Measurements from ENCODE around the gene CALD1. TPM values are rescaled to one million over a fixed set of nuclear protein-coding genes. Genes with fewer than 3 reads are reported as not detected.

The CALD1 gene
- total RNA-seq, 1 donor from 2014 or later = 127 TPM

DNA sequence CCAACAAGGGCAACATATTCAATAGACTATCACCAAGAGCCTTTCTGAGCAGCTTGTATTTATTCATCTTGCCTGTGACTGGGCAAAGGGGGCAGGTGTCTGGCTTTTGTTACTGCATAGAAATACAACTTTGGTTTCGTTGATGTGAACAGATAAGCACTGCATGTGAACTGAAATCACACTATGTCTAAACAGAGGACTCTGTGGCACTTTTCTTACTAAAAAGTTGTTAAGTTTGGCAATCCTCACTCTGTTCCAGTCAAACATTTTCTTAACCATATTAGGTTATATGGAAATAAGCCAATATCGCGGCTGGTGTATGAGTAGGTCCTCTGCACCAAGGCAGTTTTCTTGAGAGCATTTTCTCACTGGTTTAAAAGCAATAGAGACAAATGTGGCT is 48.5 kb downstream of the CALD1 start:
- peak; percentile 25 for DNase-seq

DNA sequence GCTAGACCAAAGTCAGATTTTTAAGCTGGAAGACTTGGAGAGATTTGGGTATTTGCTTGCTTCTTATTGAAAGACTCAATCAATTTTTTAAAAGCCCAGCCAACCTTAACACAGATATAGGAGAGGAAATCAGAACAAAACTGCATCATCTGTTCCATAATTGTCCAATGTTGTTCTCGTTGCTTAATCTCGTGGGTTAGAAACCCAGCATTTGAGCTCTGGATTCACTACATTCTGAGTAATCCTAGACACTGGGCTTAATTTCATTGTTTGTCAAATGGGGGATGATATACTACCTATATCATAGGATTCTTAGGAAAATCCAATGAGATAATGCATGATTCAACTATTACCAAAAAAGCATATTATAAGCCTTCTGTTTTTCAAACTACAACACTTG is 48.9 kb downstream of the CALD1 start:
- no peak for DNase-seq

DNA sequence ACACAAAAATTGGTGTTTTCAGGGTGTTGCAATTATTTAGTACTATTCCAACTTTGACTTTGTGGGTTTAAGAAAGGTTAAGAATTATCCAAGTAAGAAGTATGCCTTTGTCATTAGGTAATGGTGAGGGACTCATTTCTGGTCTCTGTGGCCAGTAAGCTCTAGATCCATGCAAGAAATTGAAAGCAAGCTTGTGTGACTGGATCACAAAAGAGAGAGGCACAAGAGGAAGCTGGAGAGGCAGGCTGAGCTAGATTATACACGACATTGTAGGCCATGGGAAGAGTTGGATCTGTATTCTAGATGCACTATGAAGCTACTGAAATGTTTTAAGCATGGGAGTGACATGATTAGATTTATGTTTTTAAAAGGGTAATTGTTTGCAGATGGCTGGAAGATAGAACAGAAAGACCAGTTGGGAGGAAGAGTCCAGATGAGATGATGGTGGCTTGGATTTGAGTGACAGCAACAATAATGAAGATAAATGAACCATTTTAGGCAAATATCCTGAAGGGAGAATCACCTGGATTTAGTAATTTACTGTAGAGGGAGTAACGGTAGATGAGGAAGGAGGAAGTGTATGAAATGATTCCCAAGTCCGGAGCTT is 50.0 kb downstream of the CALD1 start:
- DNase-seq = no peak

DNA sequence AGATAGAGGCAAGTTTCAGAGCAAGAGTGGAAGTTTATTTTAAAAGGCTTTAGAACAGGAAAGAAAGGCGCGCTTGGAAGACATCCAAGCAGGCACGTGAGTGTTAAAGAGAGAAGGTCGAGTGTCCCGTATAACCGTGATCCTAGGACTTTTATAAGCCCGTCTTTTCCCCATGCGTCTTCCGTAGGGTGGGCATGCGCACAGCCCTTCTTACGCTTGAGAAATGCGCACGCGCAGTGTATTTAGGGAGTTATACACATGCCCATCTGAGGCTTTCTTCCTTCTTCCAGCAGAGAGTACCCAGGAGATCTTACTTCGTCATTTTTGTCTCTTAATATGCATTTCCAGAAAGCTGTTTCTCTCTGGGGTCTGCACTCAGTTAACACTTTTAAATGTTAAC is 52.4 kb downstream of the CALD1 start:
- peak; percentile 67 for DNase-seq

DNA sequence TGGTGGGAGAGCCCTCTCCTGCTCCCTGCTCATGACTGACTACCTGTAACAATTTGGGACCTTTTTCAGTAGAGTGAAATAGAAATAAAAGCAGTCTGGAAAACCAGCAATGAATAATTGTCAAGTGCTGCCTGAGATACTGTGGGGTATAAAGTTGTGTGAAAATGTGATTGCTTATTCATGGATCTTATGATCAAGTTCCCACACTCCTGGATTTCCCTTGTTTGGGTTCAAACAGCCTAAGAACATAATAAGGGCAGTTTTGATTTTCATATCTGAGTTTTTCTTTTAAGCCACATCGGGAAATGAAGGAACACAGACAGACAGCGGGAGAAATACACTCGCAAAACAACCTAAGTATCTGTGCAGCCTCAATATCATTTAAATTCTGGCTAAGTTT is 52.9 kb downstream of the CALD1 start:
- no peak for DNase-seq

DNA sequence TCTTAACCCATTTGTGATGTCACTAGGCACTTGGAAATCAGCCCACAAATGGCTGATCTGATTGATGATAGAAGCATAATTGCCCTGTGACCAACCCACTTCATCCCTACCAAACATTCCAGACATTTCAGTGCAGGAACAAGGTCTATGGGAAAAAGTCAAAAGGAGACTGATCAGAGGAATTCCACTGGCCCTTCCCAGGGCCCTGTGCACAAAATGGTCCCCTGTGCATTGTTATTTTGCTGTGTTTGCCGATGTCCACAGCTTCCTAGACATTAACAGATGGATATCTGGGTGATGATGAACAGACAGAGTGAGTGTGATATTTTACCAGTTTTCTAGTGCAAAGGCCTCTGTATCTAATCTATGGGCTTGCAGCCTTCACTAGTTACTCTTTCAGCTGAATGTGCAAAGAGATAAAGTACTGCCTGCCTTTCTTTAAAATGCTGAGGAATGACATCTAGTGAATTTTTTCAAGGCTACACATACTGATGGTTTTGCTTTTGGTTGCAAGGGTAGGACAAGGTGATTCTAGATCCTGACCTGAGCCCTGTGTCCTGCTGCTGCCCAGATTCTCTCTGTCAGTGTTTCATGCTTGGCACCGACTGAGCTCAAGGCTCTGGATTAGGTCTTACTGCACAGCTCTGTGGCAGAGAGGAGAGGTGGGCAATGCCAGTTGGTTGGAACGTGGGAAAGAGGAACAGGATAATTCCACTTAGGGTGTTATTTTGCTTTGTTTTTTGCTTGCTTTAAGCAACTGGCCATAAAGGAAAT is 55.4 kb downstream of the CALD1 start:
- DNase-seq = no peak

DNA sequence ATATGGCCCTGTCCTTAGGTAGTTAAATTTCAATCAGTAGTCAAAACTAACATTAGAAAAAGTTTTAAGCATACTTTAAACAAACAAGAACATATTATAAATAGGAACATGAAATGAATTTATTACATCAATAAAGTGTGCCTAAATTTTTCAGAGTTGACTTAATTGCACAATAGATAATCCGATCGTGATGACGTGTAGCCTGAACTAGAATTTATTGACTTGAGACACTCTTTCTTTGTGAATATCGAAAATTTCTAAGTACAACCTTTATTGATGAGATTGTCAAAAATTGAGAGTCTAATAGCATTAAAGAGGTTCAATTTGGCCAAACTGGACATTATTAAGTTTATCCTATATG is 56.0 kb downstream of the CALD1 start:
- DNase-seq = no peak

DNA sequence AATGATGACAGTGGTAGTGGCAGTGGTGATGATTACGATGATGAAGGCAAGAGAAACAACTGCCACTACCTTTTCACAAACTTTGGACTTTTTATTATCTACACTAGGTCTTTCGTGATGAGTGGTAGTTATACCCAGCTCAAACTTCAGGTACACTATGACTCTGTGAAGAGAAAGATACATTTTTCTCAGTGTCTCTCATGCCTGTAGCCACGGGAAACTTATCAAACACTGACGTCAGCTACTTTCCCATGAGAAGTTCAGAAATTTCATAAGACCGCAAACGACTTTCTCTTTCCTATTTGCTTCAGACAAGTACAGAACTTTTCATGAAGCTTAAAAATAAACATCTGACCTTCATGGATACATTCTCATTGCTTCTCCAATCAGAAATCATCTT is 57.0 kb downstream of the CALD1 start:
- no peak for DNase-seq

DNA sequence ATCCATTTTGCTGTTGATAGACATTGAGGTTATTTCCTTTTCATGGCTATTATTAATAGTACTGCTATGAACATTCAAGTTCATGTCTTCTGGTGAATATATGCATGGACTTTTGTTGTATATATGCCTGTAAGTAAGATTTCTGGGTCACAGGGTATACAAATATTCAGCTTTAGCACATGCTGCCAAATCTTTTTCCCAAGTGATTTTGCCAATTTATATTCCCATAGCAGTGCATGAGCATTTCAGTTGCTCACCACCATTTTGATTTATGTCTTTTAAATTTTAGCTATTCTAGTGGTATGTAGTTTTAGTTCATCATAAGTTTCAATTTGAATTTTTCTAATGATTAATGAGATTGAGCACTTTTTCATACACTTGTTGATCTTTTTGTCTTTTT is 59.9 kb downstream of the CALD1 start:
- DNase-seq = no peak

DNA sequence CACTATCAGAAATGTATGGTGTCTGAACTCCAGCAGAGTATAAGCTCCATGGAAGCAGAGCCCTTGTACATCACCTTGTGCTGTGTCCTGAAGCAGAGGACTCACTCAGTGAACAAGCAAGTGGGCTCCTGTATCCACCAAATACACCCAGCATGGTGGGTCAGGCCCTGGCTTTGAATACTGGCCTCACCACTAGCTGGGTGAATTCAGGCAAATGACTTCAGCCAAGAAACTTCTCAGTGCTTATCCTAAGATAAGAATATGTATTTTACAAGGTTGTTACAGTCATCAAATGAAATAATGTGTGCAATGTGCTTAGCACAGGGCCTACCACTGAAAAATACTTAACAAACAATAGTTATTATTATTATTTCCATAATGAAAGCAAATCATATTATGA is 62.6 kb downstream of the CALD1 start:
- DNase-seq = no peak

DNA sequence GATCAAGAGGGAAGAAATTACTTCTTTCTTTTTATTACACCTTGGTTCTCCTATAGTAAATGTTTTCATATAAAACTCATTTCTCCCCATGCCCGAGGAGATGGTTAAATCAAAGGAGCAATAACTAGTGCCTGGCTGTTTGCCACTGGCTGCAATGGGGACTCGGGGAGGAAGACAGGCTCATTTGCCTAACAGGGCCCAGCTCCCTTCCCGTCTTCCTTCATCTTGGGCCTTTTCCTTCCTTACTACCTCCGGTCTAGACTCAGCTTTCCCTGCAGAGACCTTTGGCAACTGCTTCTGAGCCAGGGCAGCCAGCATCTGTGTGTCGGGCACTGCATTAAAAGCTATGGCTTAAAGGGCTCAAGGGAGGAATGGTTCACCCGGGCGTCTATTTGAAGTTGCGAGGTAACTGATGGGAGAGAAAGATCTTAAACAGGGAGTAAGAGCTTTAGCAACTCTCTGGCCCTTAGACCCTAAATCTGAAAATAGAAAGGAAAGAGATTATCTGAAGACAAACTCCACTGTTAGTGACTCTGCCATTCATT is 63.5 kb downstream of the CALD1 start:
- no peak for DNase-seq

DNA sequence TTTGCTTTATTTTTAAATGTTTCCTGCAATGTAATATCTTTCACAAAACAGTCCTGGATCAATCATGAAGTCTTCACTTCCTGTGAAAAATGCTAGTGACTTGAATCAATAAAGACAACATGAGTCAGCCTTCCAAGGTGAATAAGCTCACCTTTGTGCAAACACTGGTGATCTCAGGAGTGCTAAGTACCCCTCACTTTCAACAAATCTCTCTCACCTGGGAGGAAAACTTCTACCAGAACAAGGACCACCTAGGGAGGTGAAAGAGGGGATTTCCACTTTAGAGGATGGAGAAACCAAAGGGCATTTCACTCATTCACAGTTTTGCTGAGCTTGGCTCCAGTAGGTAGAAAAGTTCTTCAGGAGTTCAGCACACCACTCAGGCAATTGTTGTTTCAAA is 64.8 kb downstream of the CALD1 start:
- DNase-seq = no peak

DNA sequence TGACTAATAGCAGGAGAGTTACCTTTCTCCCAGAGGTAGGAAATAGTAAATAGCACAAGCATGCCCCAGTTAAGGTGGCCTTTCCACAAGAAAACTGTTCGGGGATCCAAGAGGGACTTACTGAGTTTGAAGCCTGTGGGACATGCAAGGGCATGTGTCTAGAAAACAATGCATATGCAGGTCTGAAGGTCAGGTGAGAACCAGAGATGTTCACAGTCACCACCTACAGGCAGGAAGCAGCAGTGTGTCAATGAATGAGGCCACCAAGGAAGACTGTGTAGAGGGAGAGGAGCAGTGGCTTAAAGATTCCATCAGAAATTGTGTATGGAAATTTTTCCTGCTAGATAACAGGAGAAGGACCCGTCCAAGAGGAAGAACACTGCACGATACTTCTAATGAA is 66.0 kb downstream of the CALD1 start:
- DNase-seq = no peak

DNA sequence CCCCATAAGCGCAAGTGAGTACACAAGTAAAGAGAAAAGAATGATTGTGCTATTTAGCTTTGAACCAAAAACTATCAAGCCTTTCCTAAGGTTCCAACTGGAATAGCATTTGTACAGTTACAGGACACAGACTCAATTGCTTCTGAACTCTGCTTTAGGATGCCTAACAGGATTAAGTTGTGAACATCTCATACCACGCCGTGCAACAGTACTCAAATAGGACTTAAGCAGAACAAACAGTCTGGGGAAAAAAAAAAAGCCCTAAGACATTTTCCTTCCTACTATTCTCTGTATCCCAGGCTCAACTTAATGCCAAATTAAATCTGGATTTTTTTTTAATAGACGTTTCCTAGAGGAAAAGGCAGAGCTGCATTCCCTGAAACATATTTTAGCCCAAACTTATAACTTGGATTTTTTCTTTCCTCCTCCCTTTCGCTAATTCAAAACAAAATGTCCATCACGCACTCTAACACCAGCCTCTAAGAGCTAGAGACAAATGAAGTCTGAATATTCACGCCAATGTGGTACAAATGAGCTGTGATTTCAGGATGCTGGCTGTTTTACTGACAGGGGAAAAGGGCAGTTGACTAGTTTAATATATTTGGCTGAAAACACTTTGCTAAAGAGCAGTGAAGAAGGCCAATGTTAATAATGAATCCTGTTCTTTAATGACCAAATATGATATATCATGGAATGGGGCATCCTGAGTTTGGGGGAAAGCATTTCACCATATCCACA is 68.6 kb downstream of the CALD1 start:
- no peak for DNase-seq

DNA sequence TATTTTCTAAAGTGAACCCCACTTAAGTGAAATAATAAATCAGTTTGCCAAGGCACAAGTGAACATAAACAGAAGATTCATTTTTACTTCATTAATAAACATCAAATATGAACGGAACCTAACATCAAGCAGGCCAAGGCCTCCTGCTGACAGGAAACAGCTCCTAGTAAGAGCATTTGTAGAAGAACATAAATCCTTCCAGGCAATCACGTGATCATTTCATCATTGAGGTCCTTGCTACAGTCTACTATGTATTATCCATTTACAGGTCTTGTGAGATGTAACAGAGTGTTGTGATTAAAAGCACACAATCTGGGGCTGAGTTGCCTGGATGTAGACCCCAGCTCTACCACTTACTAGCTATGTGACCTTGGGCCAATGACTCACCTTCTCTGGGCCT is 70.6 kb downstream of the CALD1 start:
- DNase-seq = no peak

DNA sequence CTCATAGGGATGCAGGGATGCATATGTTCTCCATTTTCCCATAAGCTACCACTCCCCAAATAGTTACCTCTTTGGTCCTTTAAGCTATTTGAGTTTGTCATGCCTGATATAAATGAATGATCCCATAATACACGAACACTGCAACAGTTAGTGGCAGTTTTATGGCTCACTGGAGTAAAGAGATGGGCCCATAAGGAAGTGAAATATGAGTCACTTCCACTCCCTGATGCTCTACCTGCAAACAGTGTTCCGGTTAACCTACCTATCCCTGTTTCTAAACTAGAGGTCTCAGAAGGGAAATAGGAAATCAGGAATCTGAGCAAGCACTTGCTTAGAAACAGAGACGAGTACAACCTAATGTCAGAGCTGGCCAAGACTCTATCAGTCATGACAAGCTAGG is 71.7 kb downstream of the CALD1 start:
- DNase-seq = no peak

DNA sequence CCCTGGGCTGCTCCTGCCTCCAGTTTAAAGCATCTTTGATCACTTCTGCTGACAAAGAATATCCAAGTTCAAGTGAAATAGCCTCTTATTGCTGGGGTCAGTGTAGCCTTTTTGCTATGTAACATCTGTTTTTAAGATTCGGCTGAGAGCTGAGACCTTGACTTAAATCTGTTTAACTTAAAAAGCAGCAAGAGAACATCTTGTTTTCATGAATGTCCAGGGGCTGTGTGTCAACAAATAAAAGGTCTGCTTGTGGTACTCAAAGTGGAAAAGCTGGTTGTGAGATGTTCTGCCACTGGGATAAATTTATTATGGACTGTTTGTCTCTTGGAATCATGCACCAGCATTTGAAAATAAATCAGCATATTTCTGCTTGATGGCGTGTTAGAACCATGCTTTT is 73.2 kb downstream of the CALD1 start:
- no peak for DNase-seq

DNA sequence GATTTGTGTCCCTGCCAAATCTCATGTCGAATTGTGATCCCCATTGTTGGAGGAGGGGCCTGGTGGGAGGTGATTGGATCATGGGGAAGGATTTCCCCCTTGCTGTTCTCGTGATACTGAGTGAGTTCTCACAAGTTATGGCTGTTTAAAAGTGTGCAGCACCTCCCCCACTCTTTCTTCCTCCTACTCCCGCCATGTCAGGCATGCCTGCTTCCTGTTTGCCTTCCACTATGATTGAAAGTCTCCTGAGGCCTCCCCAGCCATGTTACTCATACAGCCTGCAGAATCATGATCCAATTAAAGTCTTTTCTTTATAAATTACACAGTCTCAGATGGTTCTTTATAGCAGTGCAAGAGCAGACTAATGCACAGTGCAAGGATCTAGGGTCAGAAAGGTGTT is 75.4 kb downstream of the CALD1 start:
- DNase-seq = peak; percentile 40

DNA sequence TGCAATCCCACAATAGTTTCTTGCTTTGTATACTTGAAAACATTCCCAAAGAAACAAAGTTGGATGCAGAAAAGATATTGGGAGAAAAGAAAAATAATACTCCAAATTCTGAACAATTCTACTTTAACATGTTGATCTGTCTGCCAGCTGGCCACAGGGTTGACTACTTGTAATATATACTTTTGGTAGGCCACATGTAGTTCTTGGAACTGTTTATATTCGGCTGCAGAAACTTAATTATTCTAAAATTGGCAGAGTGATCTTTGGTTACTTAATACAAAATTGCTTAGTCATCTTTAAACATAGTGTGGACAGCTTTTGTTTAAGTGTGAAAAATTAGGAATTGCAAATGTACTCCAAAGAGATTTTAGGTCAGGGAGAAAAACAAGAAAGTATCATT is 76.0 kb downstream of the CALD1 start:
- DNase-seq = peak; percentile 72

DNA sequence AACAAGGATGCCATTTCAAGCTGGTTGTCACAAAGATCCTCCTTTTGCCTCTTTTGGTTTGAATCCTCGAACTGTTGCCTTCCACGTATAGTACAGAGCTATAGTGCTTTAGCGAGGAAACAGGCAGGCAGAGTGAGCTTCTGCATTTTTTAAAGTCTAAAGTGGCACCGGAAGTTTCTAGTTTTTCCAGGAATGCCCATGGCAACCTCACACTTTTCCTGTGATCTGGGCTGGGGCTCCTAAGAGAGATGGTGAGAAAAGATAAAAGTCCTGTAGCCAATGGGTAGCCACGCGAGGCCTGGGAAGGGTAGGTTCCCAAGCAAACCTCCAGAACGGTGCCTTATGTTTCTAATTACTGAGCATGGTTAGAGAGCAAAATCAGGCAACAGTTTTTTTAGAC is 76.7 kb downstream of the CALD1 start:
- peak; percentile 35 for DNase-seq

DNA sequence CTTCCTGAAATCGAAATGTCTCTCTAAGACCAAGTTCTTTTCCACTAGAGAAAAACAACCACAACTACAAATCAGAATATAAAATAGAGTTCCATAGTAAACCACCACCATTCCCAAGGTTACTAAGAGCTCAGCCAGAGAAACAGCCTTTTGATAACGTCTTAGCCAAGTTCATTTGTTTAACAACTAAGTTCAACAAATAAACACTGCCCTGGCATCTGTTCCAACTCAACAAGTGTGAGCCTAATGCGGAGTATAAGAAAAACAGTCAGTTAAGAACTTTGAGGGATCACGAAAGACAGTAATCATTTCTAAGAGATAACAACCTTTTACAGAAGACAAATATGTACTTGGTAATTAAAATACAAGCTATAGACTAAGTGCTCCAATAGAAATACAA is 77.3 kb downstream of the CALD1 start:
- DNase-seq = peak; percentile 28

DNA sequence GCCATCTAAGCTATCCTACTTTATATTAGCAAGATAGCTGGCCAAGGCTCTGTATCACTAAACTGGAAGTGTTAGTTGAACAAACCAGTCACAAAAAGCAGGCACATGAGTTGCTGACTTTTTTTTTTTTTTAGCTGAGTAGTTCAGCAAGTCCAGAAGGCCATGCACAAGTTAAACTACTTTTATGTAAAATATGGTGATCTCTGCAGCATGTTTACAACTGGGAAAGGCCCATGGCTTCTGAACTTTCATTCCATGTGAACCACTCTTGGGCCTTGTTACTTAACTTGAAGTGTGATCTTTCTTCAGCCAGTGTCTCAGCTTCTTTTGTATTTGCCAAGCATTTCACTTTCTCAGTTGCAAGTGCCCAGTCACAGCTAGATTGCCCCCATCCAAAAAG is 78.5 kb downstream of the CALD1 start:
- DNase-seq = no peak

DNA sequence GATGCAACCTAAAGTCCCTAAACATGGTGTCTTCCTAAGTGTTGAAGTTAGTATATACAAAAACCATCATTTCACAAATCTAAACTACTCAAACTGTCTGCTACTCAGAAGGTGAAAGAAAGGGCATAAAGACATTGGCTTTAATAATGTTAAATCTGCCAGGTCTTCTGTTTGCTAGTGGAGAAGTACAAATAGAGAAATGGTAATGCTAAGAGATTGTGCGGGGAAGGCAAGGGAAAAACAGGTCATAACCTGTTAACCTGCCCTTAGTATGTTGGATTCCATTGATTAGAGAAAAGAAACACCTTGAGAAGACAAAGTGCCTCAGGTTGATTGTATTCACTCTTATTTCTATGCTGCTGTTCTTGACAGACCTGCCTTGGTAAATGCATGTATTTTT is 80.3 kb downstream of the CALD1 start:
- no peak for DNase-seq
